ENCODE results near the gene PCBP2. TPM values are rescaled to one million over a fixed set of nuclear protein-coding genes. Genes with fewer than 3 reads are reported as not detected.

PCBP2 gene
- polyA plus RNA-seq, 3 donors: 79.6 to 588 (median 81.9) TPM

DNA sequence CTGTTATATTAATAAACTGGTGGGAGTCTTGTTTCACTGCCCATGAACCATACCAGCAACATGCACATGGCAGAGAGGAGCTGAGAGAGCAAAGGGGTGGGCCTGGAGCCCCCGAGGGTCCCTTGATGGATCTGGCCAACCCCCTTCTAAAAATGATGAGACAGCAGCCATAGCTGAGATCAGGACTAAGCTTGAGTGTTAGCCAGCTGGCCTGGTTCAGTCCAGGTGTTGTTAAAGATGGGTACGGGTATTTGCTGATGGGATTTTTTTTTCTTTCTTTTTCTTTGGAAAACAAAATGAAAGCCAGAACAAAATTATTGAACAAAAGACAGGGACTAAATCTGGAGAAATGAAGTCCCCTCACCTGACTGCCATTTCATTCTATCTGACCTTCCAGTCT lies 16.0 kb downstream of the PCBP2 start:
- Mint-ChIP-seq H3K4me1 (no peaks in the 10 kb centered on the region), H3K36me3 (peaks cover 88 to 98% of the 10 kb centered on the region in 2 donors), H3K27me3 (ENCODE audit: low read depth in 3 of 3) (peaks cover 0 to 2% (median 0%) of the 10 kb centered on the region in 3 donors), H3K27ac (peak overlapping the region in 3 of 7 donors; percentile 33 to 64 (median 50)), H3K9me3 (no peaks in the 10 kb centered on the region), H3K4me3 (no peak overlapping the region)
- H3K4me2 ChIP-seq (replicated peaks; ENCODE audit: extremely low read depth, low read length, poor library complexity, severe bottlenecking): no peak overlapping the region
- no peaks in the 10 kb centered on the region for H3K9me3 ChIP-seq (replicated peaks in 1 of 2; ENCODE audit: control insufficient read depth in 1 of 2, insufficient read depth in 1 of 2, low read length in 2 of 2)
- H3K4me3 ChIP-seq (replicated peaks in 1 of 3; ENCODE audit: low read depth in 2 of 3, low read length in 3 of 3): no peak overlapping the region
- peaks cover 90% of the 10 kb centered on the region for H3K79me2 ChIP-seq (ENCODE audit: insufficient read depth, low read length)
- H3K36me3 ChIP-seq (replicated peaks in 1 of 2; ENCODE audit: control insufficient read depth in 1 of 2, insufficient read depth in 2 of 2, low read length in 2 of 2): peaks cover 99% of the 10 kb centered on the region in 2 donors
- no peaks in the 10 kb centered on the region for H3K4me1 ChIP-seq (ENCODE audit: control insufficient read depth in 1 of 2, insufficient read depth in 2 of 2, low read length in 2 of 2)
- DNase-seq: no peak
- H2AFZ ChIP-seq (ENCODE audit: insufficient read depth, low read depth, low read length, poor library complexity, severe bottlenecking): no peak overlapping the region
- no peak for TF ChIP-seq CTCF (IDR thresholded peaks at IDR 0.05)
- intact Hi-C loops (cut with micrococcal nuclease): no loop called here
- peaks cover 95% of the 10 kb centered on the region for H4K20me1 ChIP-seq (ENCODE audit: insufficient read depth, low read length)
- H3K27me3 ChIP-seq (ENCODE audit: control insufficient read depth in 2 of 2, insufficient read depth in 2 of 2, low read length in 2 of 2): no peaks in the 10 kb centered on the region
- WGBS (ENCODE audit: insufficient coverage): 100% methylated on average over 1 of the region's 2 CpGs
- H3K27ac ChIP-seq (ENCODE audit: low read depth in 1 of 2, low read length in 2 of 2): no peak overlapping the region
- no peak overlapping the region for H3K9ac ChIP-seq (ENCODE audit: insufficient read depth, low read length, poor library complexity, severe bottlenecking)

DNA sequence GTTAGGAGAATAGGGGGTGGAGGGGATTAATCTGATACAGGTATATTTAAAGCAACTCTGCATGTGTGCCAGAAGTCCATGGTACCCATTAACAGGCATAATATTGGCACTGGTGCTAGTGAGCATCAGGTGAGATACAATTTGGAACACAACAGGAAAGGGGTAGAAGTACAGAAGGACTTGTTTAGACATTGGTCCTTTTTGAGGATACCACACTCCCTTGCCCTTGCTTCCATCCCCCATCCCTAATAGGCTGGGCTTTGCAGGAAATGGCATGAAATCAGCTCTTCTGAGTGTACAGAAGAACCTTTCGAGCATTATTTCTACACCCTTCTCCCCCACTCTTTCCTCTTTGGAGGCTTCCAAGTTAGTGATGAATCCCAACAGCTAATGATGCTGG lies 16.4 kb downstream of the PCBP2 start:
- Histone ChIP-seq H3K27me3 (ENCODE audit: control insufficient read depth in 2 of 2, insufficient read depth in 2 of 2, low read length in 2 of 2) (no peaks in the 10 kb centered on the region), H3K4me2 (replicated peaks; ENCODE audit: extremely low read depth, low read length, poor library complexity, severe bottlenecking) (no peak overlapping the region), H3K4me1 (ENCODE audit: control insufficient read depth in 1 of 2, insufficient read depth in 2 of 2, low read length in 2 of 2) (no peaks in the 10 kb centered on the region), H3K36me3 (replicated peaks in 1 of 2; ENCODE audit: control insufficient read depth in 1 of 2, insufficient read depth in 2 of 2, low read length in 2 of 2) (peaks cover 96 to 99% of the 10 kb centered on the region in 2 donors), H4K20me1 (ENCODE audit: insufficient read depth, low read length) (peaks cover 95% of the 10 kb centered on the region), H2AFZ (ENCODE audit: insufficient read depth, low read depth, low read length, poor library complexity, severe bottlenecking) (no peak overlapping the region), H3K9ac (ENCODE audit: insufficient read depth, low read length, poor library complexity, severe bottlenecking) (no peak overlapping the region), H3K79me2 (ENCODE audit: insufficient read depth, low read length) (peaks cover 90% of the 10 kb centered on the region), H3K27ac (ENCODE audit: low read depth in 1 of 2, low read length in 2 of 2) (no peak overlapping the region), H3K4me3 (replicated peaks in 1 of 3; ENCODE audit: low read depth in 2 of 3, low read length in 3 of 3) (no peak overlapping the region), H3K9me3 (replicated peaks in 1 of 2; ENCODE audit: control insufficient read depth in 1 of 2, insufficient read depth in 1 of 2, low read length in 2 of 2) (no peaks in the 10 kb centered on the region)
- DNase-seq: no peak
- WGBS (ENCODE audit: insufficient coverage): no CpG with 5 or more reads among the region's 1 CpG
- Mint-ChIP-seq H3K4me3 (no peak overlapping the region), H3K27ac (no peak overlapping the region), H3K4me1 (no peaks in the 10 kb centered on the region), H3K9me3 (no peaks in the 10 kb centered on the region), H3K36me3 (peaks cover 86 to 98% of the 10 kb centered on the region in 2 donors), H3K27me3 (ENCODE audit: low read depth in 3 of 3) (peaks cover 0 to 2% (median 0%) of the 10 kb centered on the region in 3 donors)
- intact Hi-C loops (cut with micrococcal nuclease): no loop called here
- TF ChIP-seq CTCF (IDR thresholded peaks at IDR 0.05): no peak

All from CD14-positive monocyte (primary cell).